Measurements from ENCODE around the gene RRAS2. TPM values are rescaled to one million over a fixed set of nuclear protein-coding genes. Genes with fewer than 3 reads are reported as not detected.

The RRAS2 gene
- total RNA-seq, result 38.4 TPM

DNA sequence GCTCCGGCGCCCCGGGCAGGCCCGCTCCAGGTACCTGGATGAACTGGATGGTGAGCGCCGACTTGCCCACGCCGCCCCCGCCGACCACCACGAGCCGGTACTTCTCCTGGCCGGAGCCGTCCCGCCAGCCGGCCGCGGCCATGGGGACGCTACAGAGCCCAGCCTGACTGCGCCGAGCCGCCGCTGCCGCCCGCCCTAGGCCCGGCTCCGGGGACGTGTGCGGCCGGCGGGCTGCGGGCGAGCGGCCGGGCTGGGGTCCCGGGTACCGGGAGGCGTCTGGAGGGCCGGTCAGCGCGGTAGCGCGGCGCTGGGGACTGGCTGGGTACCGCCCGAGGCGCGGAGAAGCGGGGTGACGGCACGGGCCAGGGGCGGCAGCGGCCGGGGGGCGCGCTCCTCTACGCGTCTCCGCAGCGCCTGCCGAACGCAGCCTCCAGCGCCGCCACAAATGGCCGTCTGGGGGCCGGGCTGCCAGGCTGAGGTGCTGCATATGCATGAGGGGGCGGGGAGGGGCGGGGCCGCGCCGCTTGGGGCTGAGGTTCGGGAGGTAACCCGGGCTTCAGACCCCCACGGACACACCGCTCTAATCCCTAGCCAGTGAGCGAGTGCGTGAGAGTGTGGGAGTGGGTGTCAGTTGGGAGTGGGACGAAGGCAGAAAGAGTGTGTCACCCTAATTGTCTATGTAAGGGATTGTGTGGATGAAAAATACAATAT lies at the start of gene RRAS2:
Gene RRAS2, minus strand, starts transcription at position 455 of the 711 bp plus-strand sequence. Its CDS starts 313 bp downstream, at position 142.

Other genes starting within 250 kb of the RRAS2 start
- gene COPB1, start 140.6 kb upstream of the RRAS2 start, total RNA-seq, result 142 TPM
- gene PSMA1, start 161.2 kb upstream of the RRAS2 start, total RNA-seq, result 87.0 TPM

All from metanephros (tissue), 1 donor.